HEK293T (cell line): ENCODE results near the gene WNT7A.
"Not testable (repeated sequence)": the region's sequence is repeated elsewhere in the genome, so short reads cannot be mapped to it uniquely, and the experiment has no call there.

Experiments
- CTCF ChIA-PET: fragments of 350-600 bp; formaldehyde crosslinking; extraction: SDS; loops from one replicate; lab custom pipeline; 2021; ENCODE audit warnings: antibody characterized with exemption, inconsistent platforms; lab: Yijun Ruan, JAX
- POLR2A ChIA-PET: fragments of 350-600 bp; formaldehyde crosslinking; extraction: SDS; loops from one replicate; lab custom pipeline; 2020; ENCODE audit warnings: antibody characterized with exemption, inconsistent platforms; lab: Yijun Ruan, JAX
- DNase-seq: peaks from one replicate; pipeline ENCODE4 v3.0.0; 2012; ENCODE audit warnings: mixed read lengths; ENCODE audit errors: extremely low spot score
- ARNT ChIP-seq: fragments of 450-650 bp; IDR thresholded peaks from 2 replicates; pipeline ENCODE4 v1.6.1; 2017; ENCODE audit warnings: mild to moderate bottlenecking
- BHLHE40 ChIP-seq: fragments of 450-650 bp; IDR thresholded peaks from 2 replicates; pipeline ENCODE4 v1.6.1; 2016; ENCODE audit warnings: mild to moderate bottlenecking, moderate library complexity, borderline replicate concordance
- CTBP1 ChIP-seq: fragments of 450-650 bp; IDR thresholded peaks from 2 replicates; pipeline ENCODE4 v1.6.1; 2016; ENCODE audit warnings: borderline replicate concordance
- ELF4 ChIP-seq: fragments of 450-650 bp; IDR thresholded peaks from 2 replicates; pipeline ENCODE4 v1.6.1; 2017; ENCODE audit warnings: antibody characterized with exemption
- FOXA1 ChIP-seq: fragments of 450-650 bp; IDR thresholded peaks from 2 replicates; pipeline ENCODE4 v1.6.1; 2016; ENCODE audit warnings: mild to moderate bottlenecking
- FOXK2 ChIP-seq: fragments of 450-650 bp; IDR thresholded peaks from 2 replicates; pipeline ENCODE4 v1.6.1; 2016; ENCODE audit warnings: mild to moderate bottlenecking
- FOXM1 ChIP-seq: fragments of 450-650 bp; IDR thresholded peaks from 2 replicates; pipeline ENCODE4 v1.6.1; 2017; ENCODE audit warnings: mild to moderate bottlenecking, borderline replicate concordance
- HDGF ChIP-seq: fragments of 450-650 bp; IDR thresholded peaks from 2 replicates; pipeline ENCODE4 v1.6.1; 2017; ENCODE audit warnings: antibody characterized with exemption, borderline replicate concordance
- L3MBTL2 ChIP-seq: fragments of 450-650 bp; conservative IDR thresholded peaks from 2 replicates; pipeline ENCODE4 v1.6.1; 2016; ENCODE audit warnings: mild to moderate bottlenecking
- LEF1 ChIP-seq: fragments of 450-650 bp; IDR thresholded peaks from 2 replicates; pipeline ENCODE4 v1.6.1; 2017; ENCODE audit warnings: mild to moderate bottlenecking, borderline replicate concordance
- NFRKB ChIP-seq: fragments of 450-650 bp; IDR thresholded peaks from 2 replicates; pipeline ENCODE4 v1.6.1; 2016; ENCODE audit warnings: mild to moderate bottlenecking, moderate library complexity
- SUZ12 ChIP-seq: fragments of 450-650 bp; IDR thresholded peaks from 2 replicates; pipeline ENCODE4 v1.6.1; 2016; ENCODE audit warnings: mild to moderate bottlenecking
- TARDBP ChIP-seq: fragments of 450-650 bp; IDR thresholded peaks from 2 replicates; pipeline ENCODE4 v1.6.1; 2016
- ZNF384 ChIP-seq: fragments of 450-650 bp; IDR thresholded peaks from 2 replicates; pipeline ENCODE4 v1.6.1; 2016
- TF ChIP-seq, protein P1 (sequence below): fragments of 450-650 bp; IDR thresholded peaks from 2 replicates; pipeline ENCODE4 v1.6.1; 2016

WNT7A gene

GRCh38 chr3:13879946-13880810 lies at the start of gene WNT7A:
Gene WNT7A (minus strand): TSS chr3:13880071. CDS start chr3:13879816, 255 bp downstream.
- ChIA-PET POLR2A (no interaction called here), CTCF (interaction anchor here (0.6 to 3.5 kb wide), 4 partner anchors 220 to 449 kb away, joined by 3 to 32 read pairs (median 4); partner anchors contain the start of gene TMEM43)
- TF ChIP-seq LEF1, result no peak
- TF ChIP-seq ELF4, result no peak
- TF ChIP-seq FOXM1, result no peak
- TF ChIP-seq FOXK2, result no peak
- TF ChIP-seq FOXA1, result no peak
- TF ChIP-seq, protein P1, sequence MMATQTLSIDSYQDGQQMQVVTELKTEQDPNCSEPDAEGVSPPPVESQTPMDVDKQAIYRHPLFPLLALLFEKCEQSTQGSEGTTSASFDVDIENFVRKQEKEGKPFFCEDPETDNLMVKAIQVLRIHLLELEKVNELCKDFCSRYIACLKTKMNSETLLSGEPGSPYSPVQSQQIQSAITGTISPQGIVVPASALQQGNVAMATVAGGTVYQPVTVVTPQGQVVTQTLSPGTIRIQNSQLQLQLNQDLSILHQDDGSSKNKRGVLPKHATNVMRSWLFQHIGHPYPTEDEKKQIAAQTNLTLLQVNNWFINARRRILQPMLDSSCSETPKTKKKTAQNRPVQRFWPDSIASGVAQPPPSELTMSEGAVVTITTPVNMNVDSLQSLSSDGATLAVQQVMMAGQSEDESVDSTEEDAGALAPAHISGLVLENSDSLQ, result no peak
- no peak for TF ChIP-seq L3MBTL2
- no peak for TF ChIP-seq ZNF384
- TF ChIP-seq HDGF, result no peak
- TF ChIP-seq ARNT, result no peak
- TF ChIP-seq SUZ12, result no peak
- peak; percentile 73 for DNase-seq

DNA sequence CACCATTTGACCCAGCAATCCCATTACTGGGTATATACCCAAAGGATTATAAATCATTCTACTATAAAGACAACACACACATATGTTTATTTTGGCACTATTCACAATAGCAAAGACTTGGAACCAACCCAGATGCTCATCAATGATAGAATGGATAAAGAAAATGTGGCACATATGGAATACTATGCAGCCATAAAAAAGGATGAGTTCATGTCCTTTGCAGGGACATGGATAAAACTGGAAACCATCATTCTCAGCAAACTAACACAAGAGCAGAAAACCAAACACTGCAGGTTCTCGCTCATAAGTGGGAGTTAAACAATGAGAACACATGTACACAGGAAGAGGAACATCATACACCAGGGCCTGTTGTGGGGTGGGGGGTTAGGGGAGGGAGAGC lies 48.9 kb upstream of the WNT7A start:
- DNase-seq, POLR2A ChIA-PET, CTCF ChIA-PET: not testable (repeated sequence)

- no peak for TF ChIP-seq SUZ12
- TF ChIP-seq, protein P1, result no peak
- TF ChIP-seq CTBP1, result no peak
- TF ChIP-seq LEF1, result no peak
- TF ChIP-seq TARDBP, result no peak
- DNase-seq, result no peak
- ChIA-PET POLR2A (no interaction called here), CTCF (no interaction called here)
Measured at GRCh38 chr3:13927295-13927694, 47.4 kb upstream of the WNT7A start.

DNA sequence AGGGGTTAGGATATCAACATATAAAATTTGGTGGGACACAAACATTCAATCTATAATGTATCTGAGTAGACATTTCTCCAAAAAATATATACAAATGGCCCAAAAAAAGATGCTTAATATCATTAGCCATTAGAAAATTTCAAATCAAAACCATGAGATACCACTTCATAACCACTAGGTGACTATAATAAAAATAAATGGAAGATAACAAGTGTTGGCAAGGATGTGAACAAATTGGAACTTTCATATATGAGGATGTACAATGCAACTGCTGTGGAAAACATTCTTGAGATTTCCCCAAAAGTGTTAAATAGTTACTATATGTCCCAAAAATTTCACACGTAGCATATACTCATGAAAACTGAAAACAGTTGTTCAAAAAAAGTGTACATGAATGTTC lies 36.5 kb upstream of the WNT7A start:
- no peak for DNase-seq
- POLR2A ChIA-PET, result no interaction called here

DNA sequence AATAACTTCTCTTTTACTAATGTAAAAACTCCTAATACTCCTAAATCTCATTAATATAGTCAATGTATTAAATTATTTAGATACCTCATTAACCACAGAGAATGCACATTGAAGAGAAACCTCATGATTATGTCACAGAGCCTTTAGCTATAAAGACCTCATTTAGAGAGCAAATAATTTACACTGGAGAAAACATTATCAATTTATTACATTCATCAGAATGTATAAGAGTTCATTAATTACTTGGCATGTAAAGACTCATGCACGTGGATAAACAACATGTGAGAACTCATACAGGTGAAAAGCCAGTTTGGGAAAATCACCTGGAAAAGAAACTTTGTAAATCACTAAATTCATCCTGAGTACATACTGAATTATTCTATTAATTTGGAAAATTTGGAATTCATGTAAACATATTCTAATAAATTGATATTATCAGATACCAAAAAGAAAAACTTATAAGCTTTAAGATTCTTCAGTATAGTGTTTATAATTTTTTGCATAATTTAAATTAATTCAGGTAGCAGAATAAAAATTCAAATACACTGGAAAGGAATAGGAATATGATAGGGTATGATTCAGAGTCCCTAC lies 22.9 kb upstream of the WNT7A start:
- no peak for DNase-seq
- TF ChIP-seq ZNF384 (no peak), HDGF (no peak), L3MBTL2 (no peak), BHLHE40 (no peak), TARDBP (no peak)
- TF ChIP-seq, protein P1, result no peak
- ChIA-PET CTCF (no interaction called here), POLR2A (no interaction called here)

More for the DNA sequence above, 36.5 kb upstream of the WNT7A start:
- CTCF ChIA-PET, result no interaction called here
- TF ChIP-seq SUZ12, result no peak
- TF ChIP-seq, protein P1, result no peak
- TF ChIP-seq L3MBTL2, result no peak
- no peak for TF ChIP-seq LEF1
- no peak for TF ChIP-seq CTBP1
- TF ChIP-seq HDGF, result no peak
- TF ChIP-seq BHLHE40, result no peak
- TF ChIP-seq FOXM1, result no peak
- no peak for TF ChIP-seq TARDBP
- no peak for TF ChIP-seq ELF4
- TF ChIP-seq NFRKB, result no peak
- TF ChIP-seq FOXK2, result no peak

DNA sequence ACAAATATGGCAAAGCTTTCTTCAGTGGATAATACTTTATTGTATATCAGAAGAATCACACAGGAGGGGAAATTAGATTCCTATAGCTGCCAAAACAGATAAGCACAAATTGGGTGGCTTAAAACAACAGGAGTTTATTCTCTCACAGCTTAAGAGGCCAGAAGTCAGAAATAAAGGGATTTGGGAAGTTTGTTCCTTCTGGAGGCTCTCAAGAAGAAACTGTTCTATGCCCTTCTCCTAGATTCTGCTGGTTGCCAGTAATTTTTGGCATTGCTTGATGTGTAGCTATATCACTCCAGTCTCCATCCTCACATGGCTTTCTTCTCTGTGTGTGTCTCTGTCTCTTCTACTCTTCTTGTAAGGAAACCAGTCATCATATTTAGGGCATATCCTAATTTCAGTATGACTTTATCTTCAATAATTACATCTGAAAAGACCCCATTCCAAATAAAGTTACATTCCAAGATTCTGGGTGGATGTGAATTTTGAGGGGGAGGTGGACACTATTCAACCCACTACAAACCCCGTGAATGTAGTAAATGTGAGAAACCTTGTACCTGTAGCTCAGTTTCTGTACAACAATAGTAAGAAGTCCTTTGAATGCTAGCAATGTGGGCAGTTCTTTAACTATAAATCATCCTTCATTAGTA lies 22.2 kb upstream of the WNT7A start:
- ChIA-PET POLR2A (no interaction called here), CTCF (no interaction called here)
- DNase-seq, result no peak
- TF ChIP-seq NFRKB, result no peak
- no peak for TF ChIP-seq FOXM1
- TF ChIP-seq FOXK2, result no peak
- no peak for TF ChIP-seq L3MBTL2
- no peak for TF ChIP-seq BHLHE40
